ENCODE data around the gene SLC5A3.

DNA sequence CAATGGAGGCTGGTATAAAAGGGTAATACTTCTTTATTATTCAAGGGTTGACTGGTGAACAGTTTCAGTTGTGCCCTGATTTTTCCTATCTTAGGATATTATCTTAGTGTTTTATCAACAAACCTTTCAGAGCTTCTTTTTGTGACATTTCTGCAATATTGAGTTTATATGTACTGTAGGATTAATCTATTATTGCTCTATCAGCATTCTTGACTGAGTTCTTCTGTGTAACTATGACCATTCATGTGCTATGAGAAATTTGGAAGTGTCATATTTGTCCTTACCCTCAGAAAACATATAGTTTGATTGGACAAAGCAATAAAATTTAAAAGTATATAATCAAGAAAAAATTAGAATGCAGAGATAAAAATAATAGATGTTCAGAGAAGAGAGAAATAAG lies 25.5 kb upstream of the SLC5A3 start:
- TF ChIP-seq, protein P1, sequence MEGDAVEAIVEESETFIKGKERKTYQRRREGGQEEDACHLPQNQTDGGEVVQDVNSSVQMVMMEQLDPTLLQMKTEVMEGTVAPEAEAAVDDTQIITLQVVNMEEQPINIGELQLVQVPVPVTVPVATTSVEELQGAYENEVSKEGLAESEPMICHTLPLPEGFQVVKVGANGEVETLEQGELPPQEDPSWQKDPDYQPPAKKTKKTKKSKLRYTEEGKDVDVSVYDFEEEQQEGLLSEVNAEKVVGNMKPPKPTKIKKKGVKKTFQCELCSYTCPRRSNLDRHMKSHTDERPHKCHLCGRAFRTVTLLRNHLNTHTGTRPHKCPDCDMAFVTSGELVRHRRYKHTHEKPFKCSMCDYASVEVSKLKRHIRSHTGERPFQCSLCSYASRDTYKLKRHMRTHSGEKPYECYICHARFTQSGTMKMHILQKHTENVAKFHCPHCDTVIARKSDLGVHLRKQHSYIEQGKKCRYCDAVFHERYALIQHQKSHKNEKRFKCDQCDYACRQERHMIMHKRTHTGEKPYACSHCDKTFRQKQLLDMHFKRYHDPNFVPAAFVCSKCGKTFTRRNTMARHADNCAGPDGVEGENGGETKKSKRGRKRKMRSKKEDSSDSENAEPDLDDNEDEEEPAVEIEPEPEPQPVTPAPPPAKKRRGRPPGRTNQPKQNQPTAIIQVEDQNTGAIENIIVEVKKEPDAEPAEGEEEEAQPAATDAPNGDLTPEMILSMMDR (IDR thresholded peaks at IDR 0.05), result no peak
- no peak for TF ChIP-seq POLR2A (IDR thresholded peaks at IDR 0.05)
